ES-I3 (cell line): Measurements from ENCODE around the gene ST6GAL2.

Experiments used
- H3K36me3 ChIP-seq: 2 replicates; pipeline ENCODE4 v1.6.1; 2013; ENCODE audit warnings: mild to moderate bottlenecking, low read length, control low read depth, moderate library complexity; ENCODE audit not compliant: insufficient read depth
- H3K4me1 ChIP-seq: 2 replicates; pipeline ENCODE4 v1.6.1; 2013; ENCODE audit warnings: mild to moderate bottlenecking, control low read depth, low read length; ENCODE audit not compliant: insufficient read depth
- H3K9ac ChIP-seq: 2 replicates; pipeline ENCODE4 v1.6.1; 2013; ENCODE audit warnings: low read depth, mild to moderate bottlenecking, low read length, moderate library complexity
- H3K9me3 ChIP-seq: 2 replicates; pipeline ENCODE4 v1.6.1; 2013; ENCODE audit warnings: mild to moderate bottlenecking, low read length, moderate library complexity; ENCODE audit not compliant: control insufficient read depth, insufficient read depth

ST6GAL2 gene

GRCh38 chr2:106770986-106771385 lies 115.0 kb downstream of the ST6GAL2 start:
- Histone ChIP-seq H3K36me3 (no peaks in the 10 kb centered on the region), H3K9ac (no peak overlapping the region), H3K4me1 (no peaks in the 10 kb centered on the region), H3K9me3 (no peaks in the 10 kb centered on the region)

- Histone ChIP-seq H3K4me1 (no peaks in the 10 kb centered on the region), H3K36me3 (no peaks in the 10 kb centered on the region)
These were observed 121.4 kb downstream of the ST6GAL2 start for GRCh38 chr2:106764614-106765013.

GRCh38 chr2:106759966-106760365 lies 126.0 kb downstream of the ST6GAL2 start:
- no peaks in the 10 kb centered on the region for H3K9me3 ChIP-seq
- H3K36me3 ChIP-seq, result no peaks in the 10 kb centered on the region
- H3K4me1 ChIP-seq, result no peaks in the 10 kb centered on the region; the same call in 1 of the 2 replicates
- H3K9ac ChIP-seq, result no peak overlapping the region

More at GRCh38 chr2:106764614-106765013, 121.4 kb downstream of the ST6GAL2 start:
- H3K9me3 ChIP-seq, result no peaks in the 10 kb centered on the region; the same call in 1 of the 2 replicates
- no peak overlapping the region for H3K9ac ChIP-seq

- Histone ChIP-seq H3K9me3 (no peaks in the 10 kb centered on the region), H3K36me3 (no peaks in the 10 kb centered on the region), H3K9ac (no peak overlapping the region), H3K4me1 (no peaks in the 10 kb centered on the region; the same call in 1 of the 2 replicates)
These were observed 127.0 kb downstream of the ST6GAL2 start for GRCh38 chr2:106758901-106759497.
